Activated CD8-positive, alpha-beta memory T cell treated with anti-CD3 and anti-CD28 coated beads for 36 hours (primary cell): ENCODE measurements around the gene CDNF. TPM values are rescaled to one million over a fixed set of nuclear protein-coding genes. Genes with fewer than 3 reads are reported as not detected.
"Not testable (repeated sequence)": the region's sequence is repeated elsewhere in the genome, so short reads cannot be mapped to it uniquely, and the experiment has no call there.

Experiments used
- CTCF ChIA-PET: fragments of 350-600 bp; sonication (Branson Sonifier 250); formaldehyde crosslinking; loops from one replicate; lab custom pipeline; 2021; ENCODE audit warnings: antibody characterized with exemption; lab: Charles Lee
- POLR2A ChIA-PET: fragments of 350-600 bp; sonication (Branson Sonifier 250); formaldehyde crosslinking; loops from one replicate; lab custom pipeline; 2021; ENCODE audit warnings: antibody characterized with exemption; lab: Charles Lee
- total RNA-seq, 2 experiments: library from RNA; stranded (reverse); gene quantifications; one replicate each; pipeline ENCODE4 v1.2.3, GENCODE V29; 2021

Gene CDNF
- total RNA-seq: 1 to 10 TPM; 1.0 to 1.1 TPM

DNA sequence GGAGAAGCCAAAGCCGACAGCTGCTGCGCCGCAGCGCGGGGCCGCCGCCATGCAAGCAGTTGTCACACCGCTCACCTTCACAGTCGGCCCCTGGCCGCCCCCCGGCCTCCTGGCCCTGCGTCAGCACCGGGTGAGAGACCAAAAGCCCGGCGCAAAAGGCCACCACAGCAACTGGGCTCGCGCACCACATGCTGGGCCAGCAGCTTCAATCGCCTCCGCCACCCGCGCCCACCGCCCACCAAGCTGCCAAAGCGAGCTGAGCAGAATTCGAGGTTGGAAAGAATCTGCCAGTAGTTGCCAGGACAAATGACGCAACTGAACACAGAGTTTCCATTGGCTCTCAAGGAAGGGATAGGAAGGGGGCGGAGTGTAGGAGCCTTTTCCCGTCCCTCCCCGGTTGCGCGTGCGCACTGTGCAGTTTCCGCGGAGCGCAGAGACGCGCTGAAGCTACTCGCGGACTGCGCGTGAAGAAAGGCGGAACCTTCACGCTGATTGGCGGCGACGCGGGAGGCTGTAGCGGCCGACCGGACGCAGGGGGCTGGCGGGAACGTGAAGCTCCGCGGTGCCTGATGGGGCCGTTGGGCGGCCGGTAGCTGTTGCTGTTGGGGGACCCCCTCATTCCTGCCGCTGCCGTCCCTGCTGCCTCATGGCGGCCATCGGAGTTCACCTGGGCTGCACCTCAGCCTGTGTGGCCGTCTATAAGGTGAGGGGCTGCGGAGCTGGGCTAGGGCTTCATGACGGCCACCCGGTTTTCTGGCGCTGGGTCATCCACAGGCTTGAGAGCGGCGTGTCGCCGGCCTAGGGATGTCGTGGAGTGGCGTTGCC is at the start of gene CDNF, which contains the start of the genes HSPA14 and MSANTD7:
Gene CDNF, minus strand, starts transcription at position 281 of the 825 bp plus-strand sequence. Its CDS starts 91 bp downstream, at position 190.
Gene HSPA14, plus strand, starts transcription at position 550 of the 825 bp plus-strand sequence. Its CDS starts 97 bp downstream, at position 647.
Gene MSANTD7, plus strand, starts transcription at position 550 of the 825 bp plus-strand sequence. CDS start 3,979 bp downstream, outside the sequence.
- ChIA-PET CTCF (interaction anchor here (0.8 to 1.6 kb wide), 5 partner anchors 116 to 300 kb away, joined by 3 to 7 read pairs (median 3); partner anchors contain the start of gene DCLRE1C), POLR2A (interaction anchor here (0.5 to 3.4 kb wide), 12 partner anchors 40 to 652 kb away, joined by 3 to 29 read pairs (median 3); partner anchors contain the start of genes DCLRE1C, MEIG1 and SUV39H2)

DNA sequence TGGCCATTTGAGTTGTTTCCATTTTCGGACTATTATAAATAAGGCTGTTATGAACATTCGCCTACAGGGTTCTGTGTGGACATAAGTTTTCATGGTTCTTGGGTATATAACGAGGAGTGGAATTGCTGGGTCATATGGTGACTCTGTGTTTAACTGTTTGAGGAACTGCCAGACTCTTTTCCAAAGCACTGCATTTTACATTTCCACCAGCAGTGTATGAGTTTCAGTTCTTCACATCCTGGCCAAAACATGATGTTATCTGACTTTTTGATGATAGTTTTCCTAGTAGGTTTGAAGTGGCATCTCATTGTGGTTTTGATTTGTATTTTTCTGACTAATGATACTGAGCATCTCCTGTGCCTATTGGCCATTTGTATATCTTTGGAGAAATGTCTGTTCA is 46.2 kb upstream of the CDNF start:
- ChIA-PET POLR2A (no interaction called here), CTCF (interaction anchor here (0.7 kb wide), 1 partner anchor 25 kb away, joined by 3 read pairs; no protein-coding TSS in a partner anchor)

- POLR2A ChIA-PET: no interaction called here
- CTCF ChIA-PET: interaction anchor here (2.8 kb wide), 1 partner anchor 24 kb away, joined by 13 read pairs; no protein-coding TSS in a partner anchor
Measured at GRCh38 chr10:14880229-14880628, 42.4 kb upstream of the CDNF start.

GRCh38 chr10:14879928-14880193 is 42.0 kb upstream of the CDNF start:
- ChIA-PET CTCF (interaction anchor here (0.8 to 2.8 kb wide), 3 partner anchors 11 to 24 kb away, joined by 3 to 13 read pairs (median 4); no protein-coding TSS in a partner anchor), POLR2A (interaction anchor here (1.5 to 3.1 kb wide), 2 partner anchors 9 to 42 kb away, joined by 4 to 29 read pairs; partner anchors contain the start of genes CDNF, HSPA14 and MSANTD7)

GRCh38 chr10:14879124-14879927 is 41.5 kb upstream of the CDNF start:
- POLR2A ChIA-PET: interaction anchor here (0.8 to 3.1 kb wide), 5 partner anchors 8 to 82 kb away, joined by 3 to 29 read pairs (median 6); partner anchors contain the start of genes CDNF, DCLRE1C, HSPA14 and MEIG1
- CTCF ChIA-PET: interaction anchor here (0.8 to 2.8 kb wide), 3 partner anchors 10 to 25 kb away, joined by 3 to 13 read pairs (median 4); no protein-coding TSS in a partner anchor

DNA sequence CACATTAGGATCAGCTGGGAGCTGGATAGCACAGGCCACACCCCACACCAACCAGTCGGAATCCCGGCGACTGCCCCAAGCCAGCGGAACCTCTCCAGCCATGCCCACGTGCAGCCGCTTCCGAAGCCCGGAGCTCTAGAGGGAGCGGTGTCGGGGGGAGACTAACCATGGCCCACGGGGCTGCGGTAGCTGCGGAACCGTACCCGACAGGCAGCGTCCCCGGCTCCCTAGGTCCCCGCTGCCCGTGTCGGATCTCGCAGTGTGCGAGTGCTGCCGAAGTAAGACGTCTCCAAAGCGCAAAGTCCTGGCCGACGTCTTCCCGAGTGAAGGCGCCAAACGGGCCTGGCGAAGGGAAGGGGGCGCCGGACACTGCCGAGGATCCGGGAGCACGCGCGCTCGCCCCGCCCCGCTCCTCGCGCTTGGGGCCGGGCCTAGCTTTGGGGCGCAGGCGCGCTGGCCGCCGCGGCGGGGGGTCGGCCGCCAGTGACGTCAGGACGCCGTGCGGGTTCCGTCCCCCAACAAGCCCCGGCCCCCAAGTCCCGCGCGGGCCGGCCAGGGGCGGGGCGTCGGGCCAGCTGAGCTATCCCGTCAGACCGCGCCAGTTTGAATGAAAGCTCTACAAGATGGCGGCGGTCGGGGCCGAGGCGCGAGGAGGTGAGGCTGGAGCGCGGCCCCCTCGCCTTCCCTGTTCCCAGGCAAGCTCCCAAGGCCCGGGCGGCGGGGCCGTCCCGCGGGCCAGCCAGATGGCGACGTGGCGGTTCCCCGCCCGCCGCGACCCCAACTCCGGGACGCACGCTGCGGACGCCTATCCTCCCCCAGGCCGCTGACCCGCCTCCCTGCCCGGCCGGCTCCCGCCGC is 40.7 kb upstream of the CDNF start, which contains the start of gene SUV39H2:
Gene SUV39H2, plus strand, starts transcription at position 601 of the 858 bp plus-strand sequence. Its CDS starts 23 bp downstream, at position 624.
- ChIA-PET CTCF (interaction anchor here (2.8 kb wide), 1 partner anchor 26 kb away, joined by 13 read pairs; no protein-coding TSS in a partner anchor), POLR2A (interaction anchor here (0.5 to 3.1 kb wide), 6 partner anchors 8 to 83 kb away, joined by 3 to 29 read pairs (median 5); partner anchors contain the start of genes CDNF, DCLRE1C, HSPA14 and MEIG1)

DNA sequence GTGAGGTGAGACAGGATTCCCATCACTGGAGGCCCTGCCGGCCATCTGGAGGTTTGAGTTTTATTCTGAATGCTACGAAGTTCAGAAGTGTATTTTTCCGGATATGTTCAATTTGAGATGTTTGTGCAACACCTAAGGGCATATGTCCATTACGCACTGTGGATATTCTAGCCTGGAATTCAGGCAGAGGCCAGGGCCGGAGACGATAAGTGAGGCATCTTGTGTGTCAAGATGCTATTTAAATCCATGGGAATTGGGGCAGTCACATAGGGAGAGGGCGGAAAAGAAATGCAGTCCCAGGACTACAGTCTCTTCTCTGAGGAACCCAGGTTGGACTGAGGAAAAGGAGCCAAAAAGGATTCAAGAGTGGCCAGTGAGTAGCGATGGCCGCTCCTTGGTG is 38.9 kb upstream of the CDNF start:
- CTCF ChIA-PET: no interaction called here
- POLR2A ChIA-PET: interaction anchor here (2.5 to 3.1 kb wide), 2 partner anchors 39 to 77 kb away, joined by 24 to 29 read pairs; partner anchors contain the start of genes CDNF, DCLRE1C, HSPA14 and MSANTD7

- POLR2A ChIA-PET: no interaction called here
- CTCF ChIA-PET: interaction anchor here (1.1 kb wide), 1 partner anchor 96 kb away, joined by 3 read pairs; no protein-coding TSS in a partner anchor
Measured at GRCh38 chr10:14875941-14876340, 38.1 kb upstream of the CDNF start.

DNA sequence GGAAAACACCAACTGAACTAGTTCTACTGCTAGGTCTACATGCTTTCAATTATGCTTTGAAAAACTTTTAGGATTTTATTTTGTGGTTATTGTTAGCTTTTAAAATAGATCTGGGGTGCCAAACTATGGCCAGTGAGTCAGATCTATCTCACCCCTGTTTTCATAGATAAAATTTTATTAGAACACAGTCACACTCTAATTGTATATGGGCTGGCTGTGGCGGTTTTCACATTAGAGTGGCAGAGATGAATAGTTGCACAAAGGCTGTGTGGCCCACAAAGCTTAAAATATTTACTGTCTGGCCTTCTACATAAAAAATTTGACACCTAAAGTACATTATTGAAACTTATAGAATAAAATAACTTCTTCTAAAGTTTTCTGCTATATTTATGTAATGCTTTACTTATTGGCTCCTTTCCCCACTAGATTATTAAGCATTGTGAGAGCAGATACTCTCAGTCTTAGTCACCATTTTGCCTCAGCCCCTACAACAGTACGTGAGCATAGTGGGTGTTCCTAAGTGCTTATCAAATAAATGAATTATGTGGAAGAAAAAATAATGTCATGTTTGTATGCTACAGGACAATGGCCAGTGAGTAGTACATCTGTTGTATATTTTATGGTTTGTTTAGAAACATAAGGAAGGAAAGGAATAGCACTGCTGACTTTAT is 35.4 kb upstream of the CDNF start:
- CTCF ChIA-PET: no interaction called here

DNA sequence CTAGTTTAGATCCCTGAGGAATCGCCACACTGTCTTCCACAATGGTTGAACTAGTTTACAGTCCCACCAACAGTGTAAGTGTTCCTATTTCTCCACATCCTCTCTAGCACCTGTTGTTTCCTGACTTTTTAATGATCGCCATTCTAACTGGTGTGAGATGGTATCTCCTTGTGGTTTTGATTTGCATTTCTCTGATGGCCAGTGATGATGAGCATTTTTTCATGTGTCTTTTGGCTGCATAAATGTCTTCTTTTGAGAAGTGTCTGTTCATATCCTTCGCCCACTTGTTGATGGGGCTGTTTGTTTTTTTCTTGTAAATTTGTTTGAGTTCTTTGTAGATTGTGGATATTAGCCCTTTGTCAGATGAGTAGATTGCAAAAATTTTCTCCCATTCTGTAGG is 27.0 kb upstream of the CDNF start:
- CTCF ChIA-PET: not testable (repeated sequence)

More for the DNA sequence above, 35.4 kb upstream of the CDNF start:
- POLR2A ChIA-PET: no interaction called here

GRCh38 chr10:14864466-14864865 is 26.6 kb upstream of the CDNF start:
- POLR2A ChIA-PET, CTCF ChIA-PET: not testable (repeated sequence)

More for the DNA sequence above, 27.0 kb upstream of the CDNF start:
- POLR2A ChIA-PET: not testable (repeated sequence)

DNA sequence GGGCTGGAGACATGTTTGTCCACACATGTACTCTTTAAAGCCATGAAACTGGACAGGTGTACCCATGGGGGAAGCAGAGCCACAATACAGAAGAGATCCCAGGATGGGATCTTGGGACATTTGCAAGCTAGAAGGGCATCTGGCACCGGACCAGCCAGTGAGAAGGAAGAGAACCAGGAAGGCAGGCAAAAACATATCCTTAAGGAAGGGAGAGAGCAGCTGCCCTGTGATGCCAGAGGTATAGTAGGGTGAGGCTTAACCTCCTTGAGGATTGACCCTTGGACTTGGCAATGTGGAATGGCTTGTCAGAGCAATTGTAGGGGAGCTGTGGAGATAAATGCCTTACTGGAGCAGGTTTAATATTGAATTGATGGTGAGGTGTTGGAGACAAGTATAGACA is 23.0 kb upstream of the CDNF start:
- CTCF ChIA-PET: no interaction called here
- POLR2A ChIA-PET: no interaction called here

- CTCF ChIA-PET: no interaction called here
- POLR2A ChIA-PET: no interaction called here
Measured at GRCh38 chr10:14859775-14860174, 21.9 kb upstream of the CDNF start.

DNA sequence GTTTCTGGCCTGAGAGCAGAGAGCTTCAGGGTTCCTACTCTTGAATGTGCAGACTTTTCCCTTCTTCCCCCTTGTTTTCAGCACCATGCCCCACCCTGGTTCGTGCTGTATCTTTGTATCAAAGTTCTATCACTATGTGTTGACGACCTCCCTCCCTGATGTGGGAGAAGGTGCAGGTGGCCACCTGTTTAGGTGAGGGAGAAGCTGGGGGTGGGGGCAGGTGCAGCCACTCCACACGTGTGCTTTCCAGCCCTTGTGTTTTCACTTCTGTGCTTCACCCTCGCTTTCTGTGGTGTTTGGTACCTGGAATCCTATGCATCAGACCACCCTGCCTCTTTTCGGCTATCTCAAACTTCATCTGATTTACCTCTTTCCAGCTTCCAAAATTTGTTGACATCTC is 21.2 kb upstream of the CDNF start:
- ChIA-PET CTCF (interaction anchor here (0.6 kb wide), 1 partner anchor 25 kb away, joined by 3 read pairs; no protein-coding TSS in a partner anchor), POLR2A (no interaction called here)

DNA sequence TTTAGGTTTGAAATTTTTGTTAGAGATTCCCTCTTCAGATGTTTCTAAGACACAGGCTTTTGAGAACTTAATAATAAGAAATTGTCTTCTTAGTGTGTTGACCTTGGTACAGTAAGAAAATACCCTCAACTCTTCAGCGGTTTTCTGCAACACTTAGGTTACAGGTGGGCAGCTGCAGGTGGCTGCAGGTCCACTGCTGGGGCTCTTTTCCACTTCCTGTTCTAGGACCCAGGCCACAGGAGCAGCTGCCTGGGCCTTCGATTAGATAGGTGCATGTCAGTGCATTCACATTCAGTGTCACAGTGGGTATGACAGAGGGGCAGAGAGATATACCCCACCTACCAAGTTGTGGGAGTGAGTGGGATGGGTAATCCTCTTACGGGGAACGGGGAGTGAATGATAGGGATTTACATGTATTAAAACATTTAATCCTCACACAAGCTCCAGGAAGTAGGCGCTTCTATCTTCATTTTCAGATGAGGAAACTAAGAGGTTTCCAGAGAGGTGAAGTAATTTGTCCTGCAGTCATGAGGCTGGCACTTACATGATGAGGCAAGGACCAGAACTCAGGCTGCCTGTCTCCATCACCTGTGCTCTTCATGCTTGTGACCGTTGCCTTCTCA is 20.6 kb upstream of the CDNF start:
- POLR2A ChIA-PET: no interaction called here
- CTCF ChIA-PET: no interaction called here

- ChIA-PET POLR2A (no interaction called here), CTCF (no interaction called here)
Measured at GRCh38 chr10:14855453-14855852, 17.6 kb upstream of the CDNF start.

GRCh38 chr10:14852236-14852635 is 14.4 kb upstream of the CDNF start:
- POLR2A ChIA-PET: no interaction called here
- CTCF ChIA-PET: interaction anchor here (0.5 kb wide), 1 partner anchor 163 kb away, joined by 3 read pairs; no protein-coding TSS in a partner anchor
